Tibial nerve (tissue), 4 donors: Measurements from ENCODE around the gene TMC7. TPM values are rescaled to one million over a fixed set of nuclear protein-coding genes. Genes with fewer than 3 reads are reported as not detected.
A peak's percentile ranks its signal among the peaks of the same experiment; 100 is the strongest.

ENCODE experiments used
- DNase-seq, 2 donors: peaks; one replicate each; pipeline ENCODE4 v3.0.0-alpha.2; 2019; ENCODE audit warnings: low spot score in 2 of 2
- H3K27ac ChIP-seq, 4 donors: fragments of 200-600 bp; sonication (generic) in 3 of 4; one replicate each; pipeline ENCODE4 v1.5.1; 2017 to 2019; ENCODE audit warnings: mild to moderate bottlenecking in 1 of 4
- H3K27me3 ChIP-seq, 2 donors: fragments of 200-600 bp; sonication (generic) in 1 of 2; one replicate each; pipeline versions ENCODE4 v1.5.1 to v1.6.0; 2017 to 2019
- H3K36me3 ChIP-seq, 3 donors: fragments of 200-600 bp; sonication (generic); one replicate each; pipeline ENCODE4 v1.5.1; 2018 to 2019
- H3K4me1 ChIP-seq, 4 donors: fragments of 200-600 bp; sonication (generic) in 3 of 4; one replicate each; pipeline ENCODE4 v1.5.1; 2017 to 2019
- H3K4me3 ChIP-seq, 4 donors: fragments of 200-600 bp; sonication (generic) in 3 of 4; one replicate each; pipeline ENCODE4 v1.5.1; 2017 to 2019; ENCODE audit warnings: mild to moderate bottlenecking in 1 of 4, moderate library complexity in 1 of 4
- H3K9me3 ChIP-seq, 4 donors: fragments of 200-600 bp; sonication (generic) in 3 of 4; one replicate each; pipeline ENCODE4 v1.5.1; 2017 to 2019
- EP300 ChIP-seq, 2 donors: sonication (generic); formaldehyde crosslinking; IDR thresholded peaks; one replicate each; pipeline ENCODE4 v1.6.1; 2017; ENCODE audit warnings: antibody characterized with exemption in 2 of 2, mild to moderate bottlenecking in 1 of 2
- POLR2A ChIP-seq, 2 donors: fragments of 450-650 bp; IDR thresholded peaks; one replicate each; pipeline ENCODE4 v1.6.1; 2017; ENCODE audit warnings: antibody characterized with exemption in 2 of 2, mild to moderate bottlenecking in 2 of 2, moderate library complexity in 2 of 2
- WGBS, 2 donors: methylation state at CpG; one replicate each; pipeline ENCODE4 v1.1.5; 2018; 5-methylcytosine and 5-hydroxymethylcytosine counted together
- total RNA-seq, 4 donors: library from RNA; depleted of rRNA; stranded (reverse); fragments of >200 nt; gene quantifications; one replicate each; pipeline ENCODE4 v1.1.0, GENCODE V29; 2016
- TF ChIP-seq, protein P1 (sequence below), 5 experiments: fragments of 200-600 bp in 3 of 5; fragments of 450-650 bp in 2 of 5; sonication (generic) in 3 of 5; IDR thresholded peaks; one replicate each; pipeline ENCODE4 v1.5.1; 2016 to 2019; ENCODE audit warnings: antibody characterized with exemption in 5 of 5, mild to moderate bottlenecking in 3 of 5, moderate library complexity in 2 of 5

Gene TMC7
- total RNA-seq, 4 donors from 2014 or later, result 3.3 to 8.1 (median 4.5) TPM

DNA sequence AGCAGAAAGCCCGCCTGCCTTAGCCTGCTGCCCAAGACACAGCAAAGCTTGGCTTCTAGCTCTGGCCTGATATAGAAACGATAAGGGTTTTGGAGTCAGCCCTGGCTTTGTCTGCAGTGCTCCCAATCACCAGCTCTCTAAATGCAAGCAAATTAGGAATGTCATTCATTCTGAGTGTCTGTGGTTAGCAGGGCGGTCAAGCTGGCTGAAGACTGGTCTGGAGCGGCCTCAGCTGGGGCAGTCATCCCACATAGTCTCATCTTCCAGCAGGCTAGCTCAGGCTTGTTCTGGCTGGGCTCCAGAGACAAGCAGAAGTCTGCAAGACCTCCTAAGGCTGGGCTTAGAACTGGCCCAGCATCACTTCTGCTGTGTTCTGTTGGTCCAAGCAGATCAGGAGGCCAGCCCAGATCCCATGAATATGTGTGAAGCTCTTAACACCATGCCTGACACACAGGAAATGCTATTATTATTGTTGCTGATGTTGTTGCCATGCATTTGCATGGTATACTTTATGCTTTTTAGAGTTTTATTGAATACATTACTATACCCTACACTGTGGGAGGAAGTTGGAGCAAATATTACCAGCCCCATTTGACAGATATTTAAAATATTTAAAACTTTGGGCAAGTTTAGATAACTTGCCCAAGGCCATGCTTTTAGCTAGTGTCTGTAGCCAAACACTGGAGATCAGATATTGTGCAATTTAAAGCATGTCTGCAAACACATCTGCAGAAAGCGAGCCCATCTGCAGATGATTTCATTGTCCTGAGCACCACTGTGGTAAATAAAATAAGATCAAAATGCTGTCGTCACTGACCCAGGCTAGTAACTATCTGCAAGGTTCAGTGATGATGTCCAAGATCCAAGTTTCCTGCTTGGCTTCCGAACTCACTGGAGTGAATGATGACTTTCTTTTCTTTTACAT lies 24.8 kb downstream of the TMC7 start:
- Histone ChIP-seq H3K27ac (peak overlapping the region in 2 of 4 donors; percentile 46 to 87), H3K4me3 (no peak overlapping the region), H3K27me3 (no peaks in the 10 kb centered on the region), H3K9me3 (peaks cover 0 to 11% (median 1%) of the 10 kb centered on the region in 4 donors), H3K4me1 (peaks cover 0 to 21% (median 9%) of the 10 kb centered on the region in 4 donors), H3K36me3 (peaks cover 0 to 32% (median 3%) of the 10 kb centered on the region in 3 donors)
- WGBS, 2 donors, result 64 to 78% methylated on average over 6 of the region's 7 CpGs
- no peak for DNase-seq
- TF ChIP-seq POLR2A (IDR thresholded peaks at IDR 0.05) (no peak), EP300 (IDR thresholded peaks at IDR 0.05) (no peak)
- TF ChIP-seq, protein P1, sequence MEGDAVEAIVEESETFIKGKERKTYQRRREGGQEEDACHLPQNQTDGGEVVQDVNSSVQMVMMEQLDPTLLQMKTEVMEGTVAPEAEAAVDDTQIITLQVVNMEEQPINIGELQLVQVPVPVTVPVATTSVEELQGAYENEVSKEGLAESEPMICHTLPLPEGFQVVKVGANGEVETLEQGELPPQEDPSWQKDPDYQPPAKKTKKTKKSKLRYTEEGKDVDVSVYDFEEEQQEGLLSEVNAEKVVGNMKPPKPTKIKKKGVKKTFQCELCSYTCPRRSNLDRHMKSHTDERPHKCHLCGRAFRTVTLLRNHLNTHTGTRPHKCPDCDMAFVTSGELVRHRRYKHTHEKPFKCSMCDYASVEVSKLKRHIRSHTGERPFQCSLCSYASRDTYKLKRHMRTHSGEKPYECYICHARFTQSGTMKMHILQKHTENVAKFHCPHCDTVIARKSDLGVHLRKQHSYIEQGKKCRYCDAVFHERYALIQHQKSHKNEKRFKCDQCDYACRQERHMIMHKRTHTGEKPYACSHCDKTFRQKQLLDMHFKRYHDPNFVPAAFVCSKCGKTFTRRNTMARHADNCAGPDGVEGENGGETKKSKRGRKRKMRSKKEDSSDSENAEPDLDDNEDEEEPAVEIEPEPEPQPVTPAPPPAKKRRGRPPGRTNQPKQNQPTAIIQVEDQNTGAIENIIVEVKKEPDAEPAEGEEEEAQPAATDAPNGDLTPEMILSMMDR (IDR thresholded peaks at IDR 0.05), result no peak

GRCh38 chr16:19011169-19011731 lies 27.5 kb downstream of the TMC7 start:
- TF ChIP-seq EP300 (IDR thresholded peaks at IDR 0.05) (no peak), POLR2A (IDR thresholded peaks at IDR 0.05) (no peak)
- TF ChIP-seq, protein P1 (IDR thresholded peaks at IDR 0.05), result no peak
- peaks cover 0 to 32% (median 3%) of the 10 kb centered on the region in 3 donors for H3K36me3 ChIP-seq
- H3K4me3 ChIP-seq, result no peak overlapping the region
- H3K4me1 ChIP-seq, result peaks cover 0 to 12% (median 3%) of the 10 kb centered on the region in 4 donors
- DNase-seq, result no peak
- 80 to 84% methylated on average over 3 of the region's 3 CpGs for WGBS, 2 donors
- H3K27ac ChIP-seq, result no peak overlapping the region
- no peaks in the 10 kb centered on the region for H3K27me3 ChIP-seq
- H3K9me3 ChIP-seq, result peaks cover 0 to 11% (median 1%) of the 10 kb centered on the region in 4 donors

- H3K4me1 ChIP-seq, result no peaks in the 10 kb centered on the region
- WGBS, 2 donors, result 50% methylated on average over 7 of the region's 7 CpGs
- H3K27ac ChIP-seq, result no peak overlapping the region
- no peak for TF ChIP-seq POLR2A (IDR thresholded peaks at IDR 0.05)
- TF ChIP-seq, protein P1 (IDR thresholded peaks at IDR 0.05), result no peak
- H3K27me3 ChIP-seq, result no peaks in the 10 kb centered on the region
- H3K9me3 ChIP-seq, result peaks cover 0 to 11% (median 1%) of the 10 kb centered on the region in 4 donors
- no peak for DNase-seq
- peaks cover 0 to 35% (median 3%) of the 10 kb centered on the region in 3 donors for H3K36me3 ChIP-seq
- no peak overlapping the region for H3K4me3 ChIP-seq
Measured at GRCh38 chr16:19014461-19014860, 30.7 kb downstream of the TMC7 start.

- H3K27ac ChIP-seq, result no peak overlapping the region
- no peaks in the 10 kb centered on the region for H3K27me3 ChIP-seq
- TF ChIP-seq, protein P1 (IDR thresholded peaks at IDR 0.05), result no peak
- no peak for TF ChIP-seq POLR2A (IDR thresholded peaks at IDR 0.05)
- no peak for TF ChIP-seq EP300 (IDR thresholded peaks at IDR 0.05)
- no peak overlapping the region for H3K4me3 ChIP-seq
- no peak for DNase-seq
- H3K36me3 ChIP-seq, result peaks cover 0 to 20% (median 0%) of the 10 kb centered on the region in 3 donors
- H3K9me3 ChIP-seq, result peaks cover 0 to 5% (median 0%) of the 10 kb centered on the region in 4 donors
- H3K4me1 ChIP-seq, result no peaks in the 10 kb centered on the region
Measured at GRCh38 chr16:19017179-19017578, 33.4 kb downstream of the TMC7 start.

- DNase-seq, result no peak
- peaks cover 0 to 5% (median 0%) of the 10 kb centered on the region in 4 donors for H3K9me3 ChIP-seq
Measured at GRCh38 chr16:19020689-19021088, 37.0 kb downstream of the TMC7 start.

More at GRCh38 chr16:19020689-19021088, 37.0 kb downstream of the TMC7 start:
- H3K27ac ChIP-seq, result no peak overlapping the region
- no peaks in the 10 kb centered on the region for H3K4me1 ChIP-seq
- H3K4me3 ChIP-seq, result no peak overlapping the region
- H3K36me3 ChIP-seq, result peaks cover 0 to 41% (median 0%) of the 10 kb centered on the region in 3 donors
- H3K27me3 ChIP-seq, result no peaks in the 10 kb centered on the region
- TF ChIP-seq, protein P1 (IDR thresholded peaks at IDR 0.05), result no peak
- TF ChIP-seq EP300 (IDR thresholded peaks at IDR 0.05) (no peak), POLR2A (IDR thresholded peaks at IDR 0.05) (no peak)
- 91 to 92% methylated on average over 4 of the region's 4 CpGs for WGBS, 2 donors
